HG03196 (cell line): ENCODE measurements around the gene RCC1.
"Not testable (repeated sequence)": the region's sequence is repeated elsewhere in the genome, so short reads cannot be mapped to it uniquely, and the experiment has no call there.

ENCODE experiments used
- ATAC-seq: cut with Tn5 transposase; IDR thresholded peaks from one replicate; pipeline ENCODE4 v1.9.1; 2021; ENCODE audit not compliant: unreplicated experiment

The RCC1 gene

DNA sequence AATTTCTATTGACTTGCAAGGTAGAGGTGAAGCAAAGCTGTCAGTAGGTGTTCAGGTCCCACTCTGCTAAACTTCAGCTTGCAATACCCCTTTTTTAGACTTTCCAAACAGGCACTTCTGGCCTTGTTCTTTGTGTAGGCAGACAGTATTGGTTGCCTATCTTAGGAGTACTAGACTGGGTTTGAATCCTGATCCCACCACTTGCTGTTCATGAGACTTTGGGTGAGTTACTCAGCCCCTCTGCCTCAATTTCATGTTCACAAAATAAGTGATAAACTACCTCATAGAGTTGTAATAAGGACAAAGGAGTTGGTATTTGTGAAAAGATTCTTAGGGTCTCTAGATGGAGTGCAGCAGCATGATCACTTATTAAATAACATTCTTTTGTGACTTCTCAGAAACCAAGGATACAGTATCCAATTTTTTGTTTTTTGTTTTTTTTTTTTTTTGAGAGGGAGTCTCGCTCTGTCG lies 5.2 kb downstream of the RCC1 start:
- no peak for ATAC-seq

DNA sequence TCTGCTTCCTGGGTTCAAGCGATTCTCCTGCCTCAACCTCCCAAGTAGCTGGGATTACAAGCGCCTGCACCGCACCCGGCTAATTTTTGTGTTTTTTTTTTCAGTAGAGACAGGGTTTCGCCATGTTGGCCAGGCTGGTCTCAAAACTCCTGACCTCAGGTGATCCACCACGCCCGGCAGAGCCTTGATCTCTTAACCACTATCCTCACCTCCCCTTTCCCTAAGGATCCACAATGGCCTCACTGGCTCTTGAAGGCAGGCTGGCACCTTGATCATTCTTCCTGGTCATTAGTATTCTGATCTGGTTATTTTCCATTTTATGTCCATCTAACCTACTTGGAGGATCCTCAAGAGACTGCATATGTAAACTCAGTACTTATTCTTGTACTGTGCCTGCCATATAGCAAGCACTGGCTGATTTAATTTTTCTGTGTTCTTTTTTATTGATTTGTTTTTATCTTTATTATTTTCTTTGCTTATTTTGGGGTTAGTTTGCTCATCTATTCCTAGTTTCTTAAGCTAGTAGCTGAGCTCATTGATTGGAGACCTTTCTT lies 6.3 kb downstream of the RCC1 start:
- no peak for ATAC-seq

- ATAC-seq, result not testable (repeated sequence)
These were observed 8.6 kb downstream of the RCC1 start for GRCh38 chr1:28514445-28514933.

DNA sequence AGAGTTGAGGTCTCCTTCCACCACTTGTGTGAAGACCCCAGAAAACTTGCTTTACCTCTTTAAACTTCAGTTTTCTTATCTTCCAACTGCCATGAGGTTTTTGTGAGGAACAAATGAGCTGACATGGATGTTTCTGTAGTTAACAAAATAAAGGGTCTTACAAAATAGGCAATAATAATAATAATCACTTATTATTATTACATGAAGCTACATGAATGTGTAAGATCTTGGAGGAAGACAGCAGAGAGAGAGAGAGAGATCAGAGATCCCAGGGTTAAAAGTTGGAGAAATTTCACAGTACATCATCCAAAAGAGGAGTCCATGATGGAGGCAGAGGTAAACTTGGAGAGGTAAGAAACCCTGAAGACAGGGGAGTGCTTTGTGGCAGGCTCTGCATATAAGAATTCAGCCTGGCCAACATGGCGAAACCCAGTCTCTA lies 10.7 kb downstream of the RCC1 start:
- ATAC-seq, result no peak

DNA sequence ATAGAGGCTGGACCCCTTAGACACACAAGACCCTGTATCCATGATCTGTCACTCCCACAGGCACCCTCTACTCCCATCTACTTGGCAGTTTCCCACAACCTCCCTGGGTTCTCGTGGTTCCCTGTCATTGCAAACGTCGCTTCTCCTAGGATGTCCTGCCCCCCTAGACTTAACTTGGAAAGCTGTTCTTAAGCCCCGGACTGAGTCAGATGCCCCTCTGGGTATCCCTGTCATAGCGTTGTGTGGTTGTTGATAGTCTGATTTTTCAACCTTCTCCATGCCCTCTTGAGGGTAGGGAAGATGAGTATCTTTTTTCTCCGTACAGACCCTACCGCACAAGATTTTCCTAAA lies 11.8 kb downstream of the RCC1 start:
- ATAC-seq, result peak; percentile 2

DNA sequence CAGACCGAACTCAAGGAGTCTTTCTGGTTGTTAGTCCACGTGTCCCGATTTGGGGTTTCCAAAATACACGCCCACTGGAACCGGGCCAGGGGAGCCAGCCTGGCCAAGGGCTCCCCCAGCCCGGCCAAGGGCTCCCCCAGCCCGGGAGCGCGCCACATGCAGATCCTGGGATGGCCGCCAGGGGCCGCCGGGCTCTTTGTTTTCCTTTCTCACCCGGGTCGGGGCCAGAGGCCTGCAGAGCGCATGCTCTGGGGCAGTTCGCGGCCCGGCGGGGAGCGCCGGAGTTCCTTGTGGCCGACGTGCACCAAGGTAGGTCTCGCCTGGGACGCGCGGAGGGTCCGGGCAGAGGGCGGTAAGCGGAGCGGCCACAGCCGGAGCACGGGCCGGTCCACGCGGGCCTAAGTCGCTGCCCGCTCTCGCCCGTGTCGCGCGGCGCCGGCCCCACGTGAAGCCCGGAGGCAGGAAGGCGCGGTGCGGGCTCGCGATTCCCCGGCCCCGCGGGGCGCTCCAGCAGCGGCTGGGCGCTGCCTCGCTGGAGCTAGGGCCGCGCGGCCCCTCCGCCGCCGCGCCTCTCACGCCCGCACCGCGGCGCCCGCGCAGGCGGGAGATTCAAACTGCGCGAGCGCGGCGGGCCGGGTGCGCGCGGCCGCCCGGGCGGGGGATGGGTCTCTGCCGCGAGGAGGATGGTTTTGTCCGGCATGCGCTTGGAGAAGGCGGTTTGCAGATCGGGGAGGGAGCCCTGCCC lies 12.3 kb downstream of the RCC1 start:
- peak; percentile 67 for ATAC-seq

- ATAC-seq, result peak; percentile 6
These were observed 13.0 kb downstream of the RCC1 start for GRCh38 chr1:28518745-28519341.

- ATAC-seq, result no peak
These were observed 14.3 kb downstream of the RCC1 start for GRCh38 chr1:28519946-28520725.

GRCh38 chr1:28520796-28521195 lies 15.0 kb downstream of the RCC1 start:
- ATAC-seq, result not testable (repeated sequence)

DNA sequence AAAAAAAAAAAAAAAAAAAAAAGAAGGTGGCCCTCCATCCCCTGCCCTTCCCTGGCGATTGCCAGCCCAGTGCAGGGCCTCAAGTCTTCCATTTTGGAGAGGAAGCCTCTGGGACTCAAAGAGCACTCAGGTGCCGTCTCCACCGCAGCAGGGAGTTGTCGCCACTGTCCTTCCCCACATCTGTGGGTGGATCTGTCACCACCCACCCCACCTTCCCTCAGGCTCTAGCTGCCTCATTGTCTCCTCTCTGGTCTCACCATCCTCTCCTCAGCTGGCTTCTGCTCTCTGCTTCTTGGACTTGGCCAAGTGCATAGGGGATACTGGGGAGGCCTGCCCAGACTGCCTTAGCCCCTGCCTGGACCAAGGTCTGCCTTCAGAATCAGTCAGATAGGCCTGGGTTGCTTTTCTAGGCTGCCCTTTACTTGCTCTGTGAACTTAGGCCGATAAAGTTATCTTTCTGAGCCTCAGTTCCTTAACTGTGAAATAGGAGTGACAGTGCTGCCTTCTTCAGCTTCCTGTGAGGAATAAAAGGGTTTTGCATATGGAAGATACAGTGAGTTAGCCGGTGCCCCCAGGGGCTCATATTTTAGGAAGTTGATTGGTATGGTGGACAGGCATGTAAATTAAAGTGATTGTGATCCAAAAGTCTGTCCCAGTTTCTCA lies 15.8 kb downstream of the RCC1 start:
- ATAC-seq, result no peak

DNA sequence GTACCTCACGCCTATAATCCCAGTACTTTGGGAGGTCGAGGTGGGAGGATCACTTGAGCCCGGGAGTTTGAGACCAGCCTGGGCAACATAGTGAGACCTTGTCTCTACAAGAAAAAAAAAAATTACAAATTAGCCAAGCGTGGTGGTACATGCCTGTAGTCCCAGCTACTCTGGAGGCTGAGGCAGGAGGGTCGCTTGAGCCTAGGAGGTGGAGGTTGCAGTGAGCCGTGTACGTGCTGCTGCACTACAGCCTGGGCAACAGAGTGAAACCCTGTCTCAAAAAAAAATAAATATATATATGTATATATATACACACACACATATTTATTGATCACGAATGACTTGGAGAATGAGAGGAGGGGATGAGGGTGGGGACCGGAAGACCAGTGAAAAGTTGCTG lies 16.7 kb downstream of the RCC1 start:
- not testable (repeated sequence) for ATAC-seq

GRCh38 chr1:28525002-28525642 lies 19.3 kb downstream of the RCC1 start:
- ATAC-seq, result not testable (repeated sequence)

DNA sequence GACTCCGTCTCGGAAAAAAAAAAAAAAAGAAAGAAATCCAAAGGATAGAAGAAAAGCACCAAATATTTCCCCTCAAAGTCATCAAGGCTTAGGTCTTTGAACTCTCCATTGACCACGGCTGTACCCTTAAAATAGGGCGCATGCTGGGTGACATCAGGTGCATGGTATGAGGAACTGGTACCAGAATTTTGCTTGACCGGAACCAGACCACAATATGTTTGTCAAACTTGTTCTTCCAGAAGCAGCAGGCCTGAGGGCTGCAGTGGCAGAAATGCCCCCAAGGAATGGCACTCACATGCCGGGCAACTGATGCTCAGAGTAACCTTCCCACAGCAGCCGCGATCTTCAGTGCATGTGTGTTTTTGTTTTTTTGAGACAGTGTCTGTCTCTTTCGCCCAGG lies 21.0 kb downstream of the RCC1 start:
- no peak for ATAC-seq

GRCh38 chr1:28530456-28530855 lies 24.6 kb downstream of the RCC1 start:
- no peak for ATAC-seq

DNA sequence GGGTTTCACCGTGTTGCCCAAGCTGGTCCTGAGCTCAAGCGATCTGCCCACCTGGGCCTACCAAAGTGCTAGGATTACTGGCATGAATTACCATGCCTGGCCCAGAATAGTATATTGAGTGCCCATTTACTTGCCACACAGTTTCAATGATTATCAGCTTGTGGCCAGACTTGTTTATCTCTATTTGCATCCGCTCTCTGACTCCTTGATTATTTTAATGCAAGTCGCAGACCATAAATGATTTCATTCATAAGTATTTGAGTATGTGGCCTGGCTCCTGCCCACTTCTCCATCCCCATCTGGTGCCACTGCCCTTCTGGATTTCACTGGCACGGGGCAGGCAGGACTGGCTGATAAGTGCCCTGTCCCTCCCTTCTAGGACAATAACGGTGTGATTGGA lies 28.8 kb downstream of the RCC1 start:
- no peak for ATAC-seq

GRCh38 chr1:28535180-28535579 lies 29.3 kb downstream of the RCC1 start:
- no peak for ATAC-seq

DNA sequence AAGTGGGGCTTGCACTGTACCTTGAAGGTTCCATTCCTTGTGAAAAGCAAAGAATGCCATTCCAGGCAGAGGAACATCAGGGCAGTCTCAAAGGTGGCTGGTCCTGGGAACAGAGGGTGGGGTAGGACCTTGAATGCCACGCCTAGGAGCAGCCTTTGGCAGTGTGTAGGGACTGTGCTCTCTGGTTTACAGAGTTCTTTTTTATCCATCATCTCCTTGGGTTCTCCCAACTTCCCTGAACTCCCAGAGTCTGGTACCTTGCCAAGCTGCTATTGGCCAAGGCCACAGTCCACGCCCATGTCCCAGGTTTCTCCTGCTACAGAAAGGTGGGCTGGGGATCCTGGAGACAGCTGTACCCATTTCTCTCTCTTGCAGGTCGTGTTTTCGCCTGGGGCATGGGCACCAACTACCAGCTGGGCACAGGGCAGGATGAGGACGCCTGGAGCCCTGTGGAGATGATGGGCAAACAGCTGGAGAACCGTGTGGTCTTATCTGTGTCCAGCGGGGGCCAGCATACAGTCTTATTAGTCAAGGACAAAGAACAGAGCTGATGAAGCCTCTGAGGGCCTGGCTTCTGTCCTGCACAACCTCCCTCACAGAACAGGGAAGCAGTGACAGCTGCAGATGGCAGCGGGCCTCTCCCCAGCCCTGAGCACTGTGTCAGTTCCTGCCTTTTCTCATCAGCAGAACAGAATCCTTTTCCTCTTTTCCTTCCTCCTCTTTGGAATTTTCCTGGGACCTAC lies 31.8 kb downstream of the RCC1 start:
- no peak for ATAC-seq

GRCh38 chr1:28538286-28538685 lies 32.4 kb downstream of the RCC1 start:
- no peak for ATAC-seq

GRCh38 chr1:28540651-28541050 lies 34.8 kb downstream of the RCC1 start:
- ATAC-seq, result no peak
